ENCODE data around the gene TP53AIP1.

DNA sequence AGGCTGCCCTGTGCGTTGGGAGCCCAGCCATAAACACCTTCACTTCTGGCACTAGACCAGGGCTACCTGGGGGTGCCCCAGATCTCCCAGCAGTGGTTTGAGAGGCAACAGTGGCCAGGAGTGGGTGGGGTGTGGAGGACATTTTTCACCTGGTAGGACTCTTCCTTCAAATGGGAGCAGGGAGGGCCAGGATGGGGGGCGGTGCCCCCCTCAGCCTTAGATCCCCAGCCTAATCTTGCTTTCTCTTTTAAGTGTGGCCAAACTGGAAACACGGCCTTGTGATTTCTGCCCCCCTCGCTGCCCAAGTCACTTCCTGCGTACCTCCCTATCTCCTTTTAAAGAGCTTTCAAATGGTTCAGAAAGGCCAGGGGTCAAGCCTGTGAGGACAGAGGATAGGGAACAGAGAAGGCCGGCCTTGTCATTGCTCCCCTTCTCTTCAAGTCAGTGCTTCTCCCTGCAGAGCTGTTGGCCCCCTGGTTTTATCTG lies 50.7 kb downstream of the TP53AIP1 start:
- TF ChIP-seq ZNF274 (IDR thresholded peaks at IDR 0.05; ENCODE audit: low read depth, low read length): no peak
- no peak for TF ChIP-seq SUZ12 (IDR thresholded peaks at IDR 0.05; ENCODE audit: extremely low read depth, insufficient read depth, insufficient read length)

Measured in NT2/D1 (cell line).